CD4-positive, alpha-beta T cell (primary cell): Measurements from ENCODE around the gene IGSF6. TPM values are rescaled to one million over a fixed set of nuclear protein-coding genes. Genes with fewer than 3 reads are reported as not detected.

Experiments used
- ATAC-seq: fragments of 200-7000 bp; cut with Tn5 transposase; one replicate; pipeline ENCODE4 v1.10.0; 2022; ENCODE audit warnings: mild to moderate bottlenecking; ENCODE audit not compliant: poor library complexity
- CTCF ChIA-PET: fragments of 350-600 bp; sonication (Branson Sonifier 250); formaldehyde crosslinking; loops from one replicate; lab custom pipeline; 2021; ENCODE audit warnings: antibody characterized with exemption, inconsistent platforms; lab: Charles Lee
- POLR2A ChIA-PET: fragments of 350-600 bp; sonication (Branson Sonifier 250); formaldehyde crosslinking; loops from one replicate; lab custom pipeline; 2021; ENCODE audit warnings: antibody characterized with exemption, inconsistent platforms; lab: Charles Lee
- DNase-seq, 14 experiments: peaks; one replicate each; pipeline ENCODE4 v3.0.0-alpha.2; 2013 to 2020; ENCODE audit warnings: mixed read lengths in 2 of 14
- H3K27ac ChIP-seq, 2 donors: one replicate each; pipeline versions ENCODE4 v1.5.1 to v1.7.0; 2013; ENCODE audit warnings: low read length in 2 of 2, low read depth in 1 of 2, mild to moderate bottlenecking in 1 of 2
- H3K27me3 ChIP-seq, 2 experiments: 1 replicate in 1 of 2; 2 replicates in 1 of 2; pipeline versions ENCODE4 v1.6.1 to v1.7.0; 2013; ENCODE audit warnings: low read length in 2 of 2, control low read depth in 1 of 2, mild to moderate bottlenecking in 1 of 2, moderate library complexity in 1 of 2; ENCODE audit not compliant: insufficient read depth in 2 of 2, control insufficient read depth in 1 of 2
- H3K36me3 ChIP-seq: one replicate; pipeline ENCODE4 v1.6.1; 2013; ENCODE audit warnings: low read length, control low read depth; ENCODE audit not compliant: insufficient read depth
- H3K4me1 ChIP-seq: one replicate; pipeline ENCODE4 v1.6.1; 2013; ENCODE audit warnings: low read length, control low read depth; ENCODE audit not compliant: insufficient read depth
- H3K4me3 ChIP-seq: one replicate; pipeline ENCODE4 v1.5.1; 2013; ENCODE audit warnings: mild to moderate bottlenecking, low read length, moderate library complexity
- H3K9me3 ChIP-seq, 2 experiments: 1 replicate in 1 of 2; 2 replicates in 1 of 2; pipeline versions ENCODE4 v1.6.1 to v1.7.0; 2013; ENCODE audit warnings: low read length in 2 of 2, mild to moderate bottlenecking in 2 of 2, control low read depth in 1 of 2, moderate library complexity in 1 of 2; ENCODE audit not compliant: control insufficient read depth in 1 of 2, insufficient read depth in 1 of 2
- H3K27ac Mint-ChIP-seq: one replicate; pipeline ENCODE4 v1.8.0; 2020; ENCODE audit warnings: mixed read lengths
- H3K27me3 Mint-ChIP-seq: one replicate; pipeline ENCODE4 v1.8.0; 2021; ENCODE audit warnings: mixed read lengths
- H3K36me3 Mint-ChIP-seq: one replicate; pipeline ENCODE4 v1.8.0; 2021; ENCODE audit warnings: low read depth, mixed read lengths
- H3K4me1 Mint-ChIP-seq: one replicate; pipeline ENCODE4 v1.8.0; 2021; ENCODE audit warnings: low read depth, mixed read lengths
- H3K4me3 Mint-ChIP-seq: one replicate; pipeline ENCODE4 v1.8.0; 2020; ENCODE audit warnings: mild to moderate bottlenecking, mixed read lengths
- H3K9me3 Mint-ChIP-seq: one replicate; pipeline ENCODE4 v1.8.0; 2020; ENCODE audit warnings: mixed read lengths
- CTCF ChIP-seq: fragments of 200-600 bp; IDR thresholded peaks from one replicate; pipeline ENCODE4 v1.8.0; 2022; ENCODE audit warnings: antibody characterized with exemption, mild to moderate bottlenecking
- intact Hi-C, 2 experiments: fragments of 100-400 bp; cut with DNase I in 1 of 2; cut with micrococcal nuclease in 1 of 2; formaldehyde crosslinking; loops; one replicate each; pipeline versions ENCODE4 v1.15.1 to v1.9.0; 2023 to 2025; cut with DNase I, micrococcal nuclease
- total RNA-seq, 174 experiments: library from RNA in 2 of 174; stranded (reverse) in 2 of 174; gene quantifications; one replicate each; pipeline ENCODE4 v1.2.3 and lab custom pipeline; 2021 to 2026

IGSF6 gene
- total RNA-seq, 2 experiments from 2014 or later, result 0.31 to 0.77 TPM

GRCh38 chr16:21673469-21673868 is 21.1 kb upstream of the IGSF6 start:
- H3K36me3 ChIP-seq, result no peaks in the 10 kb centered on the region
- Mint-ChIP-seq H3K27ac (no peak overlapping the region), H3K4me1 (no peaks in the 10 kb centered on the region), H3K9me3 (peaks cover 4% of the 10 kb centered on the region), H3K27me3 (peaks cover 4% of the 10 kb centered on the region), H3K4me3 (no peak overlapping the region), H3K36me3 (no peaks in the 10 kb centered on the region)
- no peaks in the 10 kb centered on the region for H3K9me3 ChIP-seq
- no peak overlapping the region for H3K4me3 ChIP-seq
- ATAC-seq (no peak), DNase-seq (no peak)
- ChIA-PET CTCF (interaction anchor here (1.6 kb wide), 1 partner anchor 16 kb away, joined by 5 read pairs; no protein-coding TSS in a partner anchor), POLR2A (no interaction called here)
- no peak overlapping the region for H3K27ac ChIP-seq
- no peaks in the 10 kb centered on the region for H3K4me1 ChIP-seq
- TF ChIP-seq CTCF, result no peak
- intact Hi-C loops, result no loop called here
- no peaks in the 10 kb centered on the region for H3K27me3 ChIP-seq

- H3K27ac Mint-ChIP-seq, result no peak overlapping the region
These were observed 15.2 kb upstream of the IGSF6 start for GRCh38 chr16:21667575-21667974.

GRCh38 chr16:21666772-21667171 is 14.4 kb upstream of the IGSF6 start:
- Mint-ChIP-seq H3K36me3 (no peaks in the 10 kb centered on the region), H3K4me3 (no peak overlapping the region), H3K9me3 (no peaks in the 10 kb centered on the region), H3K4me1 (peaks cover 19% of the 10 kb centered on the region), H3K27ac (no peak overlapping the region), H3K27me3 (peaks cover 4% of the 10 kb centered on the region)
- no peaks in the 10 kb centered on the region for H3K36me3 ChIP-seq
- H3K9me3 ChIP-seq, result no peaks in the 10 kb centered on the region
- H3K27me3 ChIP-seq, result peaks cover 0 to 4% of the 10 kb centered on the region in 2 experiments
- no peak overlapping the region for H3K4me3 ChIP-seq
- intact Hi-C loops, result no loop called here
- CTCF ChIA-PET, result interaction anchor here (0.6 to 4.6 kb wide), 2 partner anchors 10 to 82 kb away, joined by 3 to 18 read pairs; no protein-coding TSS in a partner anchor
- ATAC-seq (no peak), DNase-seq (no peak)
- H3K4me1 ChIP-seq, result peaks cover 10% of the 10 kb centered on the region
- POLR2A ChIA-PET, result no interaction called here
- no peak for TF ChIP-seq CTCF
- H3K27ac ChIP-seq, result no peak overlapping the region

More at GRCh38 chr16:21667575-21667974, 15.2 kb upstream of the IGSF6 start:
- no peak for ATAC-seq
- H3K27me3 ChIP-seq, result peaks cover 0 to 4% of the 10 kb centered on the region in 2 experiments
- Mint-ChIP-seq H3K36me3 (no peaks in the 10 kb centered on the region), H3K4me3 (no peak overlapping the region), H3K9me3 (no peaks in the 10 kb centered on the region), H3K4me1 (peaks cover 14% of the 10 kb centered on the region), H3K27me3 (peaks cover 4% of the 10 kb centered on the region)
- no peaks in the 10 kb centered on the region for H3K9me3 ChIP-seq
- CTCF ChIA-PET, result interaction anchor here (4.6 kb wide), 1 partner anchor 10 kb away, joined by 18 read pairs; no protein-coding TSS in a partner anchor
- H3K4me3 ChIP-seq, result no peak overlapping the region
- peaks cover 10% of the 10 kb centered on the region for H3K4me1 ChIP-seq
- H3K36me3 ChIP-seq, result no peaks in the 10 kb centered on the region
- intact Hi-C loops, result no loop called here
- POLR2A ChIA-PET, result no interaction called here
- no peak for TF ChIP-seq CTCF
- DNase-seq, result no peak
- no peak overlapping the region for H3K27ac ChIP-seq
